Stomach (tissue), 4 donors: ENCODE measurements around the gene ZBTB8A.
"Not testable (repeated sequence)": the region's sequence is repeated elsewhere in the genome, so short reads cannot be mapped to it uniquely, and the experiment has no call there.

ENCODE experiments used
- POLR2A ChIP-seq, 4 donors: fragments of 450-650 bp; IDR thresholded peaks; one replicate each; pipeline ENCODE4 v1.6.1; 2016; ENCODE audit warnings: antibody characterized with exemption in 4 of 4, control low read depth in 2 of 4, mild to moderate bottlenecking in 1 of 4, moderate library complexity in 1 of 4
- POLR2AphosphoS5 ChIP-seq, 3 donors: sonication (generic); formaldehyde crosslinking; IDR thresholded peaks; one replicate each; pipeline ENCODE4 v1.6.1; 2016; ENCODE audit warnings: antibody characterized with exemption in 3 of 3
- TF ChIP-seq, protein P1 (sequence below), 7 experiments: fragments of 450-650 bp in 4 of 7; fragments of 200-600 bp in 3 of 7; sonication (generic) in 3 of 7; IDR thresholded peaks; one replicate each; pipeline ENCODE4 v1.5.1; 2016 to 2019; ENCODE audit warnings: antibody characterized with exemption in 7 of 7, control low read depth in 2 of 7, mild to moderate bottlenecking in 1 of 7

DNA sequence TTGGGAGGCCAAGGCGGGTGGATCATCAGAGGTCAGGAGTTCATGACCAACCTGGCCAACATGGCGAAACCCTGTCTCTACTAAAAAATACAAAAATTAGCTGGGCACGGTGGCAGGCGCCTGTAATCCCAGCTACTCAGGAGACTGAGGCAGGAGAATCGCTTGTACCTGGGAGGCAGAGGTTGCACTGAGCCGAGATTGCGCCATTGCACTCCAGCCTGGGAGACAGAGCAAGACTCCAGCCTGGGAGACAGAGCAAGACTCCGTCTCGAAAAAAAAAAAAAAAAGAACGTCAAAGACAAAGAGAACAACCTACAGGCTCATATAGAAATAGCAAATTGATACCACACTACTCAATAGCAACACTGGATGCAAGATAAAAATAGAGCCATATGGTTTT is 10.7 kb upstream of the ZBTB8A start:
- TF ChIP-seq POLR2A, POLR2AphosphoS5 (IDR thresholded peaks at IDR 0.05): not testable (repeated sequence)
- TF ChIP-seq, protein P1, sequence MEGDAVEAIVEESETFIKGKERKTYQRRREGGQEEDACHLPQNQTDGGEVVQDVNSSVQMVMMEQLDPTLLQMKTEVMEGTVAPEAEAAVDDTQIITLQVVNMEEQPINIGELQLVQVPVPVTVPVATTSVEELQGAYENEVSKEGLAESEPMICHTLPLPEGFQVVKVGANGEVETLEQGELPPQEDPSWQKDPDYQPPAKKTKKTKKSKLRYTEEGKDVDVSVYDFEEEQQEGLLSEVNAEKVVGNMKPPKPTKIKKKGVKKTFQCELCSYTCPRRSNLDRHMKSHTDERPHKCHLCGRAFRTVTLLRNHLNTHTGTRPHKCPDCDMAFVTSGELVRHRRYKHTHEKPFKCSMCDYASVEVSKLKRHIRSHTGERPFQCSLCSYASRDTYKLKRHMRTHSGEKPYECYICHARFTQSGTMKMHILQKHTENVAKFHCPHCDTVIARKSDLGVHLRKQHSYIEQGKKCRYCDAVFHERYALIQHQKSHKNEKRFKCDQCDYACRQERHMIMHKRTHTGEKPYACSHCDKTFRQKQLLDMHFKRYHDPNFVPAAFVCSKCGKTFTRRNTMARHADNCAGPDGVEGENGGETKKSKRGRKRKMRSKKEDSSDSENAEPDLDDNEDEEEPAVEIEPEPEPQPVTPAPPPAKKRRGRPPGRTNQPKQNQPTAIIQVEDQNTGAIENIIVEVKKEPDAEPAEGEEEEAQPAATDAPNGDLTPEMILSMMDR (IDR thresholded peaks at IDR 0.05) = not testable (repeated sequence)
